GM23338 (cell line): ENCODE measurements around the gene PPP1R9B. TPM values are rescaled to one million over a fixed set of nuclear protein-coding genes. Genes with fewer than 3 reads are reported as not detected.
A peak's percentile ranks its signal among the peaks of the same experiment; 100 is the strongest.

Experiments used
- ATAC-seq: fragments of 200-7000 bp; cut with Tn5 transposase; 3 replicates; pipeline ENCODE4 v1.9.1; 2020
- DNase-seq: peaks from one replicate; pipeline ENCODE4 v3.0.0-alpha.2; 2015; ENCODE audit warnings: low spot score
- H2AFZ ChIP-seq: fragments of 200-600 bp; sonication (generic); 2 replicates; pipeline ENCODE4 v1.8.0; 2016; ENCODE audit warnings: antibody characterized with exemption, mild to moderate bottlenecking, moderate library complexity
- H3F3A ChIP-seq: fragments of 200-600 bp; sonication (generic); replicated peaks from 2 replicates; pipeline ENCODE4 v1.8.0; 2017; ENCODE audit warnings: antibody characterized with exemption, mixed run types, low read depth
- H3K27ac ChIP-seq: fragments of 200-600 bp; sonication (generic); 2 replicates; pipeline ENCODE4 v1.6.1; 2016; ENCODE audit warnings: low read depth
- H3K27me3 ChIP-seq: fragments of 200-600 bp; sonication (generic); 2 replicates; pipeline ENCODE4 v1.8.0; 2016; ENCODE audit warnings: mild to moderate bottlenecking, mixed run types, moderate library complexity; ENCODE audit not compliant: insufficient read depth
- H3K36me3 ChIP-seq: fragments of 200-600 bp; sonication (generic); 2 replicates; pipeline ENCODE4 v1.8.0; 2016; ENCODE audit warnings: mild to moderate bottlenecking; ENCODE audit not compliant: insufficient read depth
- H3K4me1 ChIP-seq: fragments of 200-600 bp; sonication (generic); 2 replicates; pipeline ENCODE4 v1.8.0; 2016; ENCODE audit warnings: mild to moderate bottlenecking, moderate library complexity; ENCODE audit not compliant: insufficient read depth
- H3K4me2 ChIP-seq: fragments of 200-600 bp; sonication (generic); 2 replicates; pipeline ENCODE4 v1.7.1; 2017; ENCODE audit warnings: mixed run types
- H3K4me3 ChIP-seq: fragments of 200-600 bp; sonication (generic); 2 replicates; pipeline ENCODE4 v1.6.1; 2016; ENCODE audit warnings: mixed run types
- H3K79me2 ChIP-seq: fragments of 200-600 bp; sonication (generic); replicated peaks from 2 replicates; pipeline ENCODE4 v1.8.0; 2017; ENCODE audit warnings: mild to moderate bottlenecking; ENCODE audit not compliant: insufficient read depth
- H3K9me2 ChIP-seq: fragments of 200-600 bp; sonication (generic); 2 replicates; pipeline ENCODE4 v1.8.0; 2017; ENCODE audit not compliant: insufficient read depth
- H4K20me1 ChIP-seq: fragments of 200-600 bp; sonication (generic); replicated peaks from 2 replicates; pipeline ENCODE4 v1.8.0; 2017; ENCODE audit warnings: mild to moderate bottlenecking; ENCODE audit not compliant: insufficient read depth
- H3K27ac Mint-ChIP-seq: 2 replicates; pipeline ENCODE4 v1.8.0; 2020; ENCODE audit warnings: inconsistent platforms, mild to moderate bottlenecking, moderate library complexity, mixed read lengths
- H3K27me3 Mint-ChIP-seq: 3 replicates; pipeline ENCODE4 v1.8.0; 2022; ENCODE audit warnings: low read depth, mild to moderate bottlenecking, moderate library complexity, mixed read lengths, inconsistent platforms; ENCODE audit not compliant: insufficient read depth, poor library complexity
- H3K36me3 Mint-ChIP-seq: 3 replicates; pipeline ENCODE4 v1.8.0; 2021; ENCODE audit warnings: low read depth, mild to moderate bottlenecking, inconsistent platforms, moderate library complexity, mixed read lengths
- H3K4me1 Mint-ChIP-seq: 3 replicates; pipeline ENCODE4 v1.8.0; 2020; ENCODE audit warnings: mild to moderate bottlenecking, inconsistent platforms, mixed read lengths
- H3K4me3 Mint-ChIP-seq: 3 replicates; pipeline ENCODE4 v1.8.0; 2021; ENCODE audit warnings: moderate library complexity, mild to moderate bottlenecking, inconsistent platforms, mixed read lengths
- H3K9me3 Mint-ChIP-seq: 3 replicates; pipeline ENCODE4 v1.8.0; 2020; ENCODE audit warnings: moderate library complexity, mild to moderate bottlenecking, inconsistent platforms, mixed read lengths
- CREB1 ChIP-seq: fragments of 250-450 bp; sonication (Bioruptor Pico); IDR thresholded peaks from 2 replicates; pipeline ENCODE4 v1.5.0; 2020; ENCODE audit warnings: low read depth, mild to moderate bottlenecking, moderate library complexity
- CTCF ChIP-seq, 2 experiments: fragments of 200-600 bp in 1 of 2; sonication (generic) in 1 of 2; conservative IDR thresholded peaks; 2 replicates each; pipeline versions ENCODE4 v1.5.1 to v1.6.1; 2016 to 2017; ENCODE audit warnings: antibody characterized with exemption in 2 of 2, low read depth in 2 of 2, mild to moderate bottlenecking in 2 of 2, moderate library complexity in 1 of 2
- ETS1 ChIP-seq: IDR thresholded peaks from 2 replicates; pipeline ENCODE4 v1.6.1; 2016; ENCODE audit warnings: antibody characterized with exemption
- EZH2 ChIP-seq: fragments of 200-600 bp; sonication (generic); IDR thresholded peaks from one replicate; pipeline ENCODE4 v1.8.0; 2017; ENCODE audit warnings: antibody characterized with exemption, mild to moderate bottlenecking, low read depth; ENCODE audit not compliant: unreplicated experiment
- EZH2phosphoT487 ChIP-seq: fragments of 200-600 bp; sonication (generic); IDR thresholded peaks from one replicate; pipeline ENCODE4 v1.8.1; 2018; ENCODE audit warnings: antibody characterized with exemption; ENCODE audit not compliant: unreplicated experiment
- JUNB ChIP-seq: IDR thresholded peaks from one replicate; pipeline ENCODE4 v1.6.1; 2016; ENCODE audit warnings: antibody characterized with exemption; ENCODE audit not compliant: unreplicated experiment
- NANOG ChIP-seq: IDR thresholded peaks from 2 replicates; pipeline ENCODE4 v1.6.1; 2016; ENCODE audit warnings: antibody characterized with exemption, borderline replicate concordance
- POLR2AphosphoS5 ChIP-seq: IDR thresholded peaks from 2 replicates; pipeline ENCODE4 v1.6.1; 2016; ENCODE audit warnings: antibody characterized with exemption, low read depth
- REST ChIP-seq: IDR thresholded peaks from one replicate; pipeline ENCODE4 v1.6.1; 2018; ENCODE audit warnings: antibody characterized with exemption; ENCODE audit not compliant: unreplicated experiment
- STAT1 ChIP-seq: IDR thresholded peaks from one replicate; pipeline ENCODE4 v1.6.1; 2016; ENCODE audit warnings: antibody characterized with exemption; ENCODE audit not compliant: unreplicated experiment
- ZNF114 ChIP-seq: fragments of 250-450 bp; sonication (Bioruptor Pico); IDR thresholded peaks from 2 replicates; pipeline ENCODE4 v1.5.0; 2020; ENCODE audit warnings: mild to moderate bottlenecking, moderate library complexity
- ZNF331 ChIP-seq: fragments of 250-450 bp; sonication (Bioruptor Pico); IDR thresholded peaks from 2 replicates; pipeline ENCODE4 v1.5.0; 2020; ENCODE audit warnings: low read depth, mild to moderate bottlenecking, moderate library complexity
- ZNF462 ChIP-seq: fragments of 250-450 bp; sonication (Bioruptor Pico); IDR thresholded peaks from 2 replicates; pipeline ENCODE4 v1.5.0; 2020; ENCODE audit warnings: mild to moderate bottlenecking, moderate library complexity
- polyA plus RNA-seq: library from polyadenylated mRNA; unstranded; fragments of >200 nt; fragmentation: Nextera tagmentation; extraction: Ambion mirVana; gene quantifications from 2 replicates; pipeline ENCODE4 v1.2.1, GENCODE V29; 2016
- total RNA-seq: library from RNA; depleted of rRNA; stranded (reverse); fragments of >200 nt; shearing (Covaris generic); gene quantifications from 2 replicates; pipeline ENCODE4 v1.2.3, GENCODE V29; 2014

Gene PPP1R9B
- total and polyA plus RNA-seq, 2 experiments from 2014 or later = 2.1 to 10.5 TPM

- H3K27ac Mint-ChIP-seq = no peak overlapping the region
- no peak overlapping the region for H3K27ac ChIP-seq
These were observed 1.4 kb downstream of the PPP1R9B start for GRCh38 chr17:50149091-50149416.

More at GRCh38 chr17:50149091-50149416, 1.4 kb downstream of the PPP1R9B start:
- Histone ChIP-seq H3F3A (peaks cover 5% of the 10 kb centered on the region; the same call in 1 of the 2 replicates), H3K79me2 (no peaks in the 10 kb centered on the region), H3K4me2 (peak overlapping the region; percentile 94), H3K36me3 (no peaks in the 10 kb centered on the region), H2AFZ (no peak overlapping the region), H3K27me3 (peaks cover 30% of the 10 kb centered on the region), H4K20me1 (no peaks in the 10 kb centered on the region), H3K9me2 (no peaks in the 10 kb centered on the region), H3K4me3 (peak overlapping the region; percentile 87), H3K4me1 (peaks cover 28% of the 10 kb centered on the region)
- peaks cover 33% of the 10 kb centered on the region for H3K27me3 Mint-ChIP-seq
- no peaks in the 10 kb centered on the region for H3K9me3 Mint-ChIP-seq
- H3K36me3 Mint-ChIP-seq = peaks cover 8% of the 10 kb centered on the region
- peak overlapping the region; percentile 82 for H3K4me3 Mint-ChIP-seq
- DNase-seq (no peak), ATAC-seq (no peak)
- peaks cover 46% of the 10 kb centered on the region for H3K4me1 Mint-ChIP-seq
- TF ChIP-seq EZH2 (no peak), CREB1 (no peak), ETS1 (no peak), EZH2phosphoT487 (no peak), REST (no peak), NANOG (no peak), POLR2AphosphoS5 (no peak), ZNF114 (no peak), JUNB (no peak), CTCF (conservative IDR thresholded peaks at IDR 0.05; ENCODE audit: low read depth in 2 of 2) (no peak), STAT1 (no peak), ZNF462 (no peak), ZNF331 (CRISPR knock-in tag) (no peak)
